ENCODE results near the gene ST6GALNAC4. TPM values are rescaled to one million over a fixed set of nuclear protein-coding genes. Genes with fewer than 3 reads are reported as not detected.

Gene ST6GALNAC4
- total and polyA plus RNA-seq, 2 experiments from 2014 or later: 48.8 to 119 TPM

- H3K4me1 ChIP-seq (ENCODE audit: low read depth): peaks cover 35% of the 10 kb centered on the region
- H3K27me3 ChIP-seq: no peaks in the 10 kb centered on the region
- no peak overlapping the region for H3K4me3 ChIP-seq
- no peak for TF ChIP-seq CTCF (IDR thresholded peaks at IDR 0.05; ENCODE audit: low read depth, low read length)
- H3K27ac ChIP-seq: peak overlapping the region; percentile 67
- H3K36me3 ChIP-seq: no peaks in the 10 kb centered on the region
- no peaks in the 10 kb centered on the region for H3K9me3 ChIP-seq (ENCODE audit: low read depth)
- DNase-seq (ENCODE audit: low read depth in 1 of 2, low spot score in 1 of 2): no peak
These were observed 38.0 kb downstream of the ST6GALNAC4 start for GRCh38 chr9:127878652-127879390.

- Histone ChIP-seq H3K9me3 (ENCODE audit: low read depth) (no peaks in the 10 kb centered on the region), H3K27ac (peak overlapping the region; percentile 67), H3K36me3 (no peaks in the 10 kb centered on the region), H3K27me3 (no peaks in the 10 kb centered on the region), H3K4me3 (peak overlapping the region; percentile 29), H3K4me1 (ENCODE audit: low read depth) (peaks cover 35% of the 10 kb centered on the region)
- DNase-seq (ENCODE audit: low read depth in 1 of 2, low spot score in 1 of 2): peak; percentile 51 to 54
- TF ChIP-seq CTCF (IDR thresholded peaks at IDR 0.05; ENCODE audit: low read depth, low read length): no peak
These were observed 38.7 kb downstream of the ST6GALNAC4 start for GRCh38 chr9:127878001-127878651.

GRCh38 chr9:127877566-127877998, 39.3 kb downstream of the ST6GALNAC4 start, which contains the start of gene AK1:
TSS of gene AK1 (minus strand) at chr9:127877675. CDS start at chr9:127874617, 3,058 bp downstream.
- Histone ChIP-seq H3K27ac (peak within 1 kb of the TSS; percentile 67), H3K36me3 (no peaks in the 10 kb centered on the region), H3K4me1 (ENCODE audit: low read depth) (peaks cover 35% of the 10 kb centered on the region), H3K4me3 (peak within 1 kb of the TSS; percentile 29), H3K27me3 (no peaks in the 10 kb centered on the region), H3K9me3 (ENCODE audit: low read depth) (no peaks in the 10 kb centered on the region)
- DNase-seq (ENCODE audit: low read depth in 1 of 2, low spot score in 1 of 2): peak; percentile 63 to 84
- no peak for TF ChIP-seq CTCF (IDR thresholded peaks at IDR 0.05; ENCODE audit: low read depth, low read length)

- H3K9me3 ChIP-seq (ENCODE audit: low read depth): no peaks in the 10 kb centered on the region
- H3K27me3 ChIP-seq: no peaks in the 10 kb centered on the region
- peak overlapping the region; percentile 67 for H3K27ac ChIP-seq
- peaks cover 35% of the 10 kb centered on the region for H3K4me1 ChIP-seq (ENCODE audit: low read depth)
- DNase-seq (ENCODE audit: low read depth in 1 of 2, low spot score in 1 of 2): no peak
- TF ChIP-seq CTCF (IDR thresholded peaks at IDR 0.05; ENCODE audit: low read depth, low read length): no peak
- H3K4me3 ChIP-seq: peak overlapping the region; percentile 29
- H3K36me3 ChIP-seq: no peaks in the 10 kb centered on the region
These were observed 39.9 kb downstream of the ST6GALNAC4 start for GRCh38 chr9:127876764-127877562.

- no peaks in the 10 kb centered on the region for H3K9me3 ChIP-seq (ENCODE audit: low read depth)
- H3K4me1 ChIP-seq (ENCODE audit: low read depth): peaks cover 35% of the 10 kb centered on the region
- no peak for TF ChIP-seq CTCF (IDR thresholded peaks at IDR 0.05; ENCODE audit: low read depth, low read length)
- DNase-seq (ENCODE audit: low read depth in 1 of 2, low spot score in 1 of 2): no peak
- peak overlapping the region; percentile 66 for H3K27ac ChIP-seq
- no peaks in the 10 kb centered on the region for H3K36me3 ChIP-seq
- H3K4me3 ChIP-seq: no peak overlapping the region
- H3K27me3 ChIP-seq: no peaks in the 10 kb centered on the region
These were observed 40.6 kb downstream of the ST6GALNAC4 start for GRCh38 chr9:127876026-127876763.

Data from cardiac muscle cell (in vitro differentiated cells and primary cell).